Calu3 (cell line): ENCODE measurements around the gene SEC24A. TPM values are rescaled to one million over a fixed set of nuclear protein-coding genes. Genes with fewer than 3 reads are reported as not detected.
"Not testable (repeated sequence)": the region's sequence is repeated elsewhere in the genome, so short reads cannot be mapped to it uniquely, and the experiment has no call there.

ENCODE experiments used
- BruUV-seq: library from RNA; stranded (reverse); fragments of 400-500 nt; replicated peaks from 2 replicates; lab custom pipeline; 2021; lab: Mats Ljungman, UMichigan
- CTCF ChIA-PET: fragments of 300-600 bp; sonication (Branson Sonifier 250); formaldehyde crosslinking; loops from one replicate; lab custom pipeline; 2022; ENCODE audit warnings: antibody characterized with exemption; lab: Charles Lee
- DNase-seq: peaks from one replicate; pipeline ENCODE4 v3.0.0; 2022
- H3K27ac Mint-ChIP-seq: one replicate; pipeline ENCODE4 v1.8.0; 2022; ENCODE audit warnings: mixed read lengths; ENCODE audit not compliant: unreplicated experiment
- H3K27me3 Mint-ChIP-seq: one replicate; pipeline ENCODE4 v1.8.0; 2022; ENCODE audit warnings: mixed read lengths; ENCODE audit not compliant: unreplicated experiment
- H3K36me3 Mint-ChIP-seq: one replicate; pipeline ENCODE4 v1.8.0; 2022; ENCODE audit warnings: mild to moderate bottlenecking, moderate library complexity, mixed read lengths; ENCODE audit not compliant: insufficient read depth, unreplicated experiment
- H3K4me1 Mint-ChIP-seq: one replicate; pipeline ENCODE4 v1.8.0; 2022; ENCODE audit warnings: mild to moderate bottlenecking, low read depth, mixed read lengths; ENCODE audit not compliant: unreplicated experiment
- H3K4me3 Mint-ChIP-seq: one replicate; pipeline ENCODE4 v1.8.0; 2022; ENCODE audit warnings: mild to moderate bottlenecking, low read depth, moderate library complexity, mixed read lengths; ENCODE audit not compliant: unreplicated experiment
- H3K9me3 Mint-ChIP-seq: one replicate; pipeline ENCODE4 v1.8.0; 2022; ENCODE audit warnings: low read depth, mixed read lengths; ENCODE audit not compliant: unreplicated experiment
- intact Hi-C: fragments of 100-400 bp; cut with micrococcal nuclease; formaldehyde crosslinking; loops from one replicate; pipeline ENCODE4 v1.10.0; 2022; ENCODE audit not compliant: unreplicated experiment
- total RNA-seq: library from RNA; stranded (reverse); gene quantifications from 2 replicates; pipeline ENCODE4 v1.2.3, GENCODE V29; 2022
- TF ChIP-seq, protein P1 (sequence below): fragments of 200-600 bp; IDR thresholded peaks from one replicate; pipeline ENCODE4 v1.8.0; 2022; ENCODE audit warnings: antibody characterized with exemption; ENCODE audit not compliant: unreplicated experiment

SEC24A gene
- total RNA-seq, 1 experiment from 2014 or later: 35.2 TPM

DNA sequence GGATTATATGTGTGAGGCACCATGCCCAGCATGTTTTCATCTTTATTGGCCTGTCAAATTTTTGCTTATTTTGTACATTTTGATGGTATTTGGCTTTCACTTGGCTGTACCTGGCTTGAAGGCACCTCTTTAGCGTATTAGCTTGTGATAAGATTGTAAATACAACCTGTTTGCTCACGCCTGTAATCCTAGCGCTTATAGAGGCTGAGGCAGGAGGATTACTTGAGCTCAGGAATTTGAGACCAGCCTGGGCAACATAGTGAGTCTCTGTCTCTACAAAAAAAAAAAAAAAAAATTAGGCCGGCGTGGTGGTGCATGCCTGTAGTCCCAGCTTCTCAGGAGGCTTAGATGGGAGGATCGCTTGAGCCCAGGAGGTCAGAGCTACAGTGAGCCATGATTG is 11.3 kb downstream of the SEC24A start:
- BruUV-seq: no TSS peak
- CTCF ChIA-PET: interaction anchor here (0.5 to 0.7 kb wide), 4 partner anchors 54 to 363 kb away, joined by 3 to 12 read pairs (median 4); no protein-coding TSS in a partner anchor

DNA sequence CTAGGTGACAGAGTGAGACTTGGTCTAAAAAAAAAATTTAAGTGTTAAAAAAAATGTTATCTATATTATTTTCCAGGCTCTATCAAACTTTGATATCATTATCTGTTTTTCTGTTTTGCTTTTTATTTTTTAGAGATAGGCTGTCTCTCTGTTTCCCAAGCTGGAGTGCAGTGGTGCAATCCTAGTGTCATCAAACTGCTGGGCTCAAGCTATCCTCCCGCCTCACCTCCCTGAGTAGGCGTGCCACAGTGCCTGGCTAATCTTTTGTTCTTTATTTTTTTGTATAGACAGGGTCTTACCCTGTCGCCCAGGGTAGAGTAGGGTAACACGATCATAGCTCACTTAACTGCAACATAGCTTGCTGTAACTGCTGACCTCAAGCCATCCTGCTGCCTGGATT is 14.4 kb downstream of the SEC24A start:
- H3K4me1 Mint-ChIP-seq: peaks cover 22% of the 10 kb centered on the region
- CTCF ChIA-PET: interaction anchor here (0.7 to 0.9 kb wide), 2 partner anchors 37 to 368 kb away, joined by 3 to 4 read pairs; no protein-coding TSS in a partner anchor
- BruUV-seq: no TSS peak
- no peaks in the 10 kb centered on the region for H3K9me3 Mint-ChIP-seq
- H3K4me3 Mint-ChIP-seq: no peak overlapping the region
- TF ChIP-seq, protein P1, sequence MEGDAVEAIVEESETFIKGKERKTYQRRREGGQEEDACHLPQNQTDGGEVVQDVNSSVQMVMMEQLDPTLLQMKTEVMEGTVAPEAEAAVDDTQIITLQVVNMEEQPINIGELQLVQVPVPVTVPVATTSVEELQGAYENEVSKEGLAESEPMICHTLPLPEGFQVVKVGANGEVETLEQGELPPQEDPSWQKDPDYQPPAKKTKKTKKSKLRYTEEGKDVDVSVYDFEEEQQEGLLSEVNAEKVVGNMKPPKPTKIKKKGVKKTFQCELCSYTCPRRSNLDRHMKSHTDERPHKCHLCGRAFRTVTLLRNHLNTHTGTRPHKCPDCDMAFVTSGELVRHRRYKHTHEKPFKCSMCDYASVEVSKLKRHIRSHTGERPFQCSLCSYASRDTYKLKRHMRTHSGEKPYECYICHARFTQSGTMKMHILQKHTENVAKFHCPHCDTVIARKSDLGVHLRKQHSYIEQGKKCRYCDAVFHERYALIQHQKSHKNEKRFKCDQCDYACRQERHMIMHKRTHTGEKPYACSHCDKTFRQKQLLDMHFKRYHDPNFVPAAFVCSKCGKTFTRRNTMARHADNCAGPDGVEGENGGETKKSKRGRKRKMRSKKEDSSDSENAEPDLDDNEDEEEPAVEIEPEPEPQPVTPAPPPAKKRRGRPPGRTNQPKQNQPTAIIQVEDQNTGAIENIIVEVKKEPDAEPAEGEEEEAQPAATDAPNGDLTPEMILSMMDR: no peak
- no peak for DNase-seq
- intact Hi-C loops: no loop called here
- peaks cover 49% of the 10 kb centered on the region for H3K36me3 Mint-ChIP-seq
- H3K27me3 Mint-ChIP-seq: no peaks in the 10 kb centered on the region
- H3K27ac Mint-ChIP-seq: no peak overlapping the region

More for the DNA sequence above, 11.3 kb downstream of the SEC24A start:
- intact Hi-C loops: no loop called here
- Mint-ChIP-seq H3K9me3 (no peaks in the 10 kb centered on the region), H3K4me3 (no peak overlapping the region), H3K27ac (no peak overlapping the region), H3K4me1 (peaks cover 22% of the 10 kb centered on the region), H3K27me3 (no peaks in the 10 kb centered on the region), H3K36me3 (peaks cover 48% of the 10 kb centered on the region)
- TF ChIP-seq, protein P1: no peak
- DNase-seq: no peak

- TF ChIP-seq, protein P1: no peak
- no peak overlapping the region for H3K4me3 Mint-ChIP-seq
- peaks cover 13% of the 10 kb centered on the region for H3K4me1 Mint-ChIP-seq
- intact Hi-C loops: no loop called here
- H3K9me3 Mint-ChIP-seq: no peaks in the 10 kb centered on the region
- no peak for DNase-seq
- no peaks in the 10 kb centered on the region for H3K27me3 Mint-ChIP-seq
- CTCF ChIA-PET: interaction anchor here (0.7 kb wide), 2 partner anchors 109 to 1363 kb away, joined by 6 to 9 read pairs; no protein-coding TSS in a partner anchor
- peaks cover 43% of the 10 kb centered on the region for H3K36me3 Mint-ChIP-seq
- no TSS peak for BruUV-seq
- H3K27ac Mint-ChIP-seq: no peak overlapping the region
Measured at GRCh38 chr5:134664448-134664847, 15.9 kb downstream of the SEC24A start.

DNA sequence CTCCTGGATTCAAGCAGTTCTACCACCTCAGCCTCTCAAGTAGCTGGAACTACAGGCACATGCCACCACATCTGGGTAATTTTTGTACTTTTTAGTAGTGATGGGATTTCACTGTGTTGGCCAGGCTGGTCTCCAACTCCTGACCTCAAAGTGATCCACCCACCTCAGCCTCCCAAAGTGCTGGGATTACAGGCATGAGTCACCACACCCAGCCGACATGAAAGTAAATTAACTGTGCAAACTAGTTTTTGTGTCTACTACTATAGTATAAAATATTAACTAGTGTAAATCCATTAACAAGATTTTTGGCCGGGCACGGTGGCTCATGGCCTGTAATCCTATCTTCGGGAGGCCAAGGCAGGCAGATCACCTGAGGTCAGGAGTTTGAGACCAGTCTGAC is 25.0 kb downstream of the SEC24A start:
- H3K27ac Mint-ChIP-seq: not testable (repeated sequence)

GRCh38 chr5:134677357-134677756 is 28.8 kb downstream of the SEC24A start:
- CTCF ChIA-PET: interaction anchor here (0.6 kb wide), 1 partner anchor 191 kb away, joined by 3 read pairs; no protein-coding TSS in a partner anchor
- DNase-seq, H3K4me3 Mint-ChIP-seq, H3K27ac Mint-ChIP-seq, H3K27me3 Mint-ChIP-seq, H3K4me1 Mint-ChIP-seq, H3K9me3 Mint-ChIP-seq, BruUV-seq: not testable (repeated sequence)
- intact Hi-C loops: loop anchor here (5.0 kb wide), 1 partner anchor 45 kb away; no protein-coding TSS in a partner anchor
- H3K36me3 Mint-ChIP-seq: peaks cover 67% of the 10 kb centered on the region

More for the DNA sequence above, 25.0 kb downstream of the SEC24A start:
- H3K4me3 Mint-ChIP-seq, H3K9me3 Mint-ChIP-seq, intact Hi-C loops, DNase-seq, H3K4me1 Mint-ChIP-seq, H3K27me3 Mint-ChIP-seq, BruUV-seq: not testable (repeated sequence)
- CTCF ChIA-PET: interaction anchor here (0.7 kb wide), 1 partner anchor 365 kb away, joined by 7 read pairs; no protein-coding TSS in a partner anchor
- H3K36me3 Mint-ChIP-seq: peaks cover 51% of the 10 kb centered on the region

DNA sequence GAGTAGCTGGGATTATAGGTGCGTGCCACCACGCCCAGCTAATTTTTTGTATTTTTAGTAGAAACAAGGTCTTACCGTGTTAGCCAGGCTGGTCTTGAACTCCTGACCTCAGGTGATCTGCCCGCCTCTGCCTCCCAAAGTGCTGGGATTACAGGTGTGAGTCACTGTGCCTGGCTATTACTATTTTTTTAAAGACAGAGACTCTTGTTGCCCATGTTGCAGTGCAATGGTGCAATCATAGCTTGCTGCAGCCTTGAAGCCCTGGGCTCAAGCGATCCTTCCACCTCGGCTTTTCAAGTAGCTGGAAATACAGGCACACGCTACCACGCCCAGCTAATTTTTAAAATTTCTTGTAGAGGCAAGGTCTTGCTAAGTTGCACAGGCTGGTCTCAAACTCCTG is 41.6 kb downstream of the SEC24A start:
- BruUV-seq, H3K4me3 Mint-ChIP-seq, H3K4me1 Mint-ChIP-seq, DNase-seq, H3K9me3 Mint-ChIP-seq, H3K27ac Mint-ChIP-seq, intact Hi-C loops, H3K27me3 Mint-ChIP-seq: not testable (repeated sequence)
- peaks cover 63% of the 10 kb centered on the region for H3K36me3 Mint-ChIP-seq
- CTCF ChIA-PET: interaction anchor here (0.6 kb wide), 1 partner anchor 39 kb away, joined by 3 read pairs; no protein-coding TSS in a partner anchor
